PC-9 (cell line): ENCODE data around the gene ITGB5. TPM values are rescaled to one million over a fixed set of nuclear protein-coding genes. Genes with fewer than 3 reads are reported as not detected.
A peak's percentile ranks its signal among the peaks of the same experiment; 100 is the strongest.

ENCODE experiments used
- BruUV-seq: library from RNA; stranded (reverse); fragments of 400-500 nt; replicated peaks from 2 replicates; lab custom pipeline; 2021; lab: Mats Ljungman, UMichigan
- CTCF ChIA-PET: fragments of 300-600 bp; sonication (Branson Sonifier 250); formaldehyde crosslinking; loops from one replicate; lab custom pipeline; 2022; ENCODE audit warnings: antibody characterized with exemption; lab: Charles Lee
- POLR2A ChIA-PET: fragments of 300-600 bp; sonication (Branson Sonifier 250); formaldehyde crosslinking; loops from one replicate; lab custom pipeline; 2022; ENCODE audit warnings: antibody characterized with exemption; ENCODE audit not compliant: unreplicated experiment; lab: Charles Lee
- DNase-seq, 2 experiments: peaks; one replicate each; pipeline versions ENCODE4 v3.0.0 to v3.0.0-alpha.2; 2015 to 2022; ENCODE audit warnings: mixed read lengths in 1 of 2
- H2AFZ ChIP-seq: fragments of 200-600 bp; sonication (generic); 2 replicates; pipeline ENCODE4 v1.8.1; 2017; ENCODE audit warnings: antibody characterized with exemption
- H3F3A ChIP-seq: fragments of 200-600 bp; sonication (generic); 2 replicates; pipeline ENCODE4 v1.8.1; 2017; ENCODE audit warnings: antibody characterized with exemption, mild to moderate bottlenecking, low read depth; ENCODE audit not compliant: insufficient read depth
- H3K27ac ChIP-seq: fragments of 200-600 bp; sonication (generic); 2 replicates; pipeline ENCODE4 v1.6.1; 2016; ENCODE audit warnings: mixed run types
- H3K27me3 ChIP-seq: fragments of 200-600 bp; sonication (generic); 2 replicates; pipeline ENCODE4 v1.6.1; 2016; ENCODE audit warnings: low read depth, mixed run types; ENCODE audit not compliant: insufficient read depth
- H3K36me3 ChIP-seq: fragments of 200-600 bp; sonication (generic); 2 replicates; pipeline ENCODE4 v1.6.1; 2016; ENCODE audit warnings: low read depth, mixed run types
- H3K4me1 ChIP-seq: fragments of 200-600 bp; sonication (generic); replicated peaks from 2 replicates; pipeline ENCODE4 v1.6.1; 2016; ENCODE audit warnings: mixed run types; ENCODE audit not compliant: insufficient read depth
- H3K4me2 ChIP-seq: fragments of 200-600 bp; sonication (generic); 2 replicates; pipeline ENCODE4 v1.6.1; 2017; ENCODE audit warnings: mixed run types
- H3K4me3 ChIP-seq: fragments of 200-600 bp; sonication (generic); 2 replicates; pipeline ENCODE4 v1.6.1; 2016; ENCODE audit warnings: mixed run types
- H3K79me2 ChIP-seq: fragments of 200-600 bp; sonication (generic); 2 replicates; pipeline ENCODE4 v1.6.1; 2017; ENCODE audit warnings: low read depth, mixed run types
- H3K9me2 ChIP-seq: fragments of 200-600 bp; sonication (generic); 2 replicates; pipeline ENCODE4 v1.8.1; 2017; ENCODE audit warnings: mild to moderate bottlenecking; ENCODE audit not compliant: insufficient read depth
- H3K9me3 ChIP-seq: fragments of 200-600 bp; sonication (generic); 2 replicates; pipeline ENCODE4 v1.8.1; 2016; ENCODE audit warnings: low read depth; ENCODE audit not compliant: insufficient read depth
- H4K20me1 ChIP-seq: fragments of 200-600 bp; sonication (generic); 2 replicates; pipeline ENCODE4 v1.8.1; 2017; ENCODE audit not compliant: insufficient read depth
- EZH2 ChIP-seq: fragments of 200-600 bp; sonication (generic); IDR thresholded peaks from 2 replicates; pipeline ENCODE4 v1.8.0; 2017; ENCODE audit warnings: antibody characterized with exemption, low read depth
- intact Hi-C: fragments of 100-400 bp; cut with micrococcal nuclease; formaldehyde crosslinking; loops from one replicate; pipeline ENCODE4 v1.10.0; 2022; ENCODE audit not compliant: unreplicated experiment
- total RNA-seq: library from RNA; stranded (reverse); gene quantifications from 2 replicates; pipeline ENCODE4 v1.2.3, GENCODE V29; 2021
- TF ChIP-seq, protein P1 (sequence below): fragments of 200-600 bp; sonication (generic); conservative IDR thresholded peaks from 2 replicates; pipeline ENCODE4 v1.6.1; 2017; ENCODE audit warnings: mixed run types, antibody characterized with exemption, mild to moderate bottlenecking, moderate library complexity

Gene ITGB5
- total RNA-seq, 1 experiment from 2014 or later, result 226 TPM

DNA sequence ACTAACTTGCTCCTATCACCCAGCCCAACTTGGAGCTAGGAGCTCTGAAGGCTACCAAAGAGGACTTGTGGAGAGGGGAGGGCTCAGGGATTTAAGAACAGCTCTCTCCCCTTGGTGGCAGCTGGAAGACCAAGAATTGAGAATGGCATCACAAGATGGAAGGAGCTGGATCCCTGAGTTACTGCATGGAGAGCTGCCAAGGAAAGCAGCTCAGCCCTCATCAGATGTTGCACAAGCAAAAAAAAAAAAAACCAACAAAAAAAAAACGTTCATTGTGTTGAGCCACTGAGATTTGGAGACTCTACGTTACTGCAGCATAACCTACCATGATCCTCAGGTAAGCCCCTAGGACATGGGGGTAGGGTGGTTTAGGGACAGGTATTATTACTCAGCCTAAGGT lies 41.0 kb downstream of the ITGB5 start:
- Histone ChIP-seq H3K4me1 (peaks cover 27% of the 10 kb centered on the region), H3K27ac (peak overlapping the region; percentile 69), H4K20me1 (no peaks in the 10 kb centered on the region), H3K9me3 (no peaks in the 10 kb centered on the region), H3K9me2 (no peaks in the 10 kb centered on the region), H3K27me3 (no peaks in the 10 kb centered on the region), H3F3A (peaks cover 38% of the 10 kb centered on the region), H2AFZ (no peak overlapping the region), H3K4me2 (peak overlapping the region; percentile 47), H3K4me3 (no peak overlapping the region), H3K79me2 (peaks cover 31% of the 10 kb centered on the region), H3K36me3 (peaks cover 23% of the 10 kb centered on the region)
- POLR2A ChIA-PET, result interaction anchor here (0.6 to 0.7 kb wide), 2 partner anchors 48 to 674 kb away, joined by 4 to 7 read pairs; partner anchors contain the start of gene SNX4
- DNase-seq, result peak in 1 of 2 experiments; percentile 50
- CTCF ChIA-PET, result interaction anchor here (0.6 to 1.9 kb wide), 5 partner anchors 9 to 590 kb away, joined by 4 to 11 read pairs (median 8); no protein-coding TSS in a partner anchor
- TF ChIP-seq, protein P1, sequence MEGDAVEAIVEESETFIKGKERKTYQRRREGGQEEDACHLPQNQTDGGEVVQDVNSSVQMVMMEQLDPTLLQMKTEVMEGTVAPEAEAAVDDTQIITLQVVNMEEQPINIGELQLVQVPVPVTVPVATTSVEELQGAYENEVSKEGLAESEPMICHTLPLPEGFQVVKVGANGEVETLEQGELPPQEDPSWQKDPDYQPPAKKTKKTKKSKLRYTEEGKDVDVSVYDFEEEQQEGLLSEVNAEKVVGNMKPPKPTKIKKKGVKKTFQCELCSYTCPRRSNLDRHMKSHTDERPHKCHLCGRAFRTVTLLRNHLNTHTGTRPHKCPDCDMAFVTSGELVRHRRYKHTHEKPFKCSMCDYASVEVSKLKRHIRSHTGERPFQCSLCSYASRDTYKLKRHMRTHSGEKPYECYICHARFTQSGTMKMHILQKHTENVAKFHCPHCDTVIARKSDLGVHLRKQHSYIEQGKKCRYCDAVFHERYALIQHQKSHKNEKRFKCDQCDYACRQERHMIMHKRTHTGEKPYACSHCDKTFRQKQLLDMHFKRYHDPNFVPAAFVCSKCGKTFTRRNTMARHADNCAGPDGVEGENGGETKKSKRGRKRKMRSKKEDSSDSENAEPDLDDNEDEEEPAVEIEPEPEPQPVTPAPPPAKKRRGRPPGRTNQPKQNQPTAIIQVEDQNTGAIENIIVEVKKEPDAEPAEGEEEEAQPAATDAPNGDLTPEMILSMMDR, result no peak
- TF ChIP-seq EZH2, result no peak
- intact Hi-C loops, result no loop called here
- BruUV-seq, result no TSS peak

DNA sequence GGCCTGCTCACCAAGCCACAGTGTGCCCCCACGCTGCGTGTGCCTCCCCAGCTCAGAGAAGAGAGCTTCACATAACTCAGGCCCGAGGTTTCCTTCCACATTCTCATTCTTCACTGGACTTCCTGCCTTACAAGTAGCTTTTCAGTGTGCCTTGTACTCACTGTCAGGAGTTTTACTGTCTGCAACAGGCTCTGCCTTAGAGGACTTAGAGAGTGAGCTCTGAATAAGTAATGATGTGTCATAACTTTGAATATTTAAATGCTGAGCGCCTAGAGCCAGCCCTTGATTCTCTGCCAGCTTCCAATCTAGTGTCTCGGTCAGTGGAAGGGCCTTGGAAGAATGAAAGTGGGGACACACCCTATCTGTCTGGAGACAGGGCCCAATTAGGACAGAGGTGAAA lies 41.8 kb downstream of the ITGB5 start:
- Histone ChIP-seq H3K9me3 (no peaks in the 10 kb centered on the region), H3K27ac (peak overlapping the region; percentile 69), H3K9me2 (no peaks in the 10 kb centered on the region), H2AFZ (no peak overlapping the region), H3K4me1 (peaks cover 27% of the 10 kb centered on the region), H3K4me2 (peak overlapping the region; percentile 47), H3K36me3 (peaks cover 29% of the 10 kb centered on the region), H3K27me3 (no peaks in the 10 kb centered on the region), H4K20me1 (no peaks in the 10 kb centered on the region), H3K4me3 (no peak overlapping the region), H3K79me2 (peaks cover 30% of the 10 kb centered on the region), H3F3A (peaks cover 38% of the 10 kb centered on the region)
- DNase-seq, result peak; percentile 76 to 88
- ChIA-PET POLR2A (interaction anchor here (0.6 to 0.9 kb wide), 7 partner anchors 10 to 46 kb away, joined by 3 to 14 read pairs (median 5); no protein-coding TSS in a partner anchor), CTCF (interaction anchor here (1.9 kb wide), 1 partner anchor 58 kb away, joined by 11 read pairs; no protein-coding TSS in a partner anchor)
- TF ChIP-seq EZH2, result no peak
- intact Hi-C loops, result loop anchor here (1.0 to 2.0 kb wide), 2 partner anchors 8 to 15 kb away; no protein-coding TSS in a partner anchor
- BruUV-seq, result no TSS peak

GRCh38 chr3:124843506-124844177 lies 43.5 kb downstream of the ITGB5 start:
- Histone ChIP-seq H3F3A (peaks cover 56% of the 10 kb centered on the region), H3K79me2 (peaks cover 31% of the 10 kb centered on the region), H3K4me3 (no peak overlapping the region), H3K4me2 (no peak overlapping the region), H3K9me3 (no peaks in the 10 kb centered on the region), H3K27ac (no peak overlapping the region), H4K20me1 (no peaks in the 10 kb centered on the region), H3K36me3 (peaks cover 42% of the 10 kb centered on the region), H2AFZ (no peak overlapping the region), H3K4me1 (peaks cover 43% of the 10 kb centered on the region), H3K9me2 (no peaks in the 10 kb centered on the region), H3K27me3 (no peaks in the 10 kb centered on the region)
- BruUV-seq, result no TSS peak
- intact Hi-C loops, result loop anchor here (2.0 kb wide), 1 partner anchor 17 kb away; no protein-coding TSS in a partner anchor
- ChIA-PET POLR2A (no interaction called here), CTCF (interaction anchor here (0.7 kb wide), 1 partner anchor 56 kb away, joined by 7 read pairs; no protein-coding TSS in a partner anchor)
- no peak for DNase-seq
- TF ChIP-seq, protein P1, result no peak
- TF ChIP-seq EZH2, result no peak
